Left renal pelvis (tissue), 4 donors: ENCODE data around the gene PDGFB. TPM values are rescaled to one million over a fixed set of nuclear protein-coding genes. Genes with fewer than 3 reads are reported as not detected.
"Not testable (repeated sequence)": the region's sequence is repeated elsewhere in the genome, so short reads cannot be mapped to it uniquely, and the experiment has no call there.

Source experiments
- DNase-seq, 4 donors: peaks; one replicate each; pipeline ENCODE4 v3.0.0-alpha.2; 2013; ENCODE audit warnings: low read depth in 4 of 4, low spot score in 3 of 4
- polyA plus RNA-seq, 4 donors: library from polyadenylated mRNA; unstranded; fragments of 120-200 nt; gene quantifications; one replicate each; pipeline ENCODE4 v1.2.1, GENCODE V29; 2013; ENCODE audit not compliant: insufficient read length in 4 of 4

Gene PDGFB
- polyA plus RNA-seq, 4 donors, result 8.3 to 15.6 (median 14.5) TPM

GRCh38 chr22:39230261-39231196 lies 14.3 kb downstream of the PDGFB start:
- DNase-seq, result no peak

- no peak for DNase-seq
Measured at GRCh38 chr22:39229688-39230260, 15.0 kb downstream of the PDGFB start.

GRCh38 chr22:39229075-39229474 lies 15.7 kb downstream of the PDGFB start:
- no peak for DNase-seq

GRCh38 chr22:39227542-39228272 lies 17.1 kb downstream of the PDGFB start:
- no peak for DNase-seq

GRCh38 chr22:39226353-39226752 lies 18.4 kb downstream of the PDGFB start:
- DNase-seq, result no peak

- DNase-seq, result no peak
Measured at GRCh38 chr22:39225591-39225990, 19.2 kb downstream of the PDGFB start.

- DNase-seq, result no peak
Measured at GRCh38 chr22:39224550-39224949, 20.2 kb downstream of the PDGFB start.

GRCh38 chr22:39223091-39223710 lies 21.6 kb downstream of the PDGFB start:
- DNase-seq, result no peak

GRCh38 chr22:39221999-39222686 lies 22.6 kb downstream of the PDGFB start:
- DNase-seq, result no peak

GRCh38 chr22:39220890-39221850 lies 23.6 kb downstream of the PDGFB start:
- no peak for DNase-seq

- no peak for DNase-seq
Measured at GRCh38 chr22:39220450-39220849, 24.3 kb downstream of the PDGFB start.

- DNase-seq, result no peak
Measured at GRCh38 chr22:39219071-39220039, 25.4 kb downstream of the PDGFB start.

GRCh38 chr22:39218432-39218831 lies 26.4 kb downstream of the PDGFB start:
- DNase-seq, result not testable (repeated sequence)

GRCh38 chr22:39216143-39216490 lies 28.7 kb downstream of the PDGFB start:
- no peak for DNase-seq

GRCh38 chr22:39215426-39216142 lies 29.2 kb downstream of the PDGFB start:
- no peak for DNase-seq

- no peak for DNase-seq
Measured at GRCh38 chr22:39215070-39215396, 29.7 kb downstream of the PDGFB start.

- DNase-seq, result no peak
Measured at GRCh38 chr22:39214383-39215069, 30.3 kb downstream of the PDGFB start.
